Measurements from ENCODE around the gene INPP5K. TPM values are rescaled to one million over a fixed set of nuclear protein-coding genes. Genes with fewer than 3 reads are reported as not detected.

INPP5K gene
- total RNA-seq, 1 experiment from 2014 or later, result 41.9 TPM

DNA sequence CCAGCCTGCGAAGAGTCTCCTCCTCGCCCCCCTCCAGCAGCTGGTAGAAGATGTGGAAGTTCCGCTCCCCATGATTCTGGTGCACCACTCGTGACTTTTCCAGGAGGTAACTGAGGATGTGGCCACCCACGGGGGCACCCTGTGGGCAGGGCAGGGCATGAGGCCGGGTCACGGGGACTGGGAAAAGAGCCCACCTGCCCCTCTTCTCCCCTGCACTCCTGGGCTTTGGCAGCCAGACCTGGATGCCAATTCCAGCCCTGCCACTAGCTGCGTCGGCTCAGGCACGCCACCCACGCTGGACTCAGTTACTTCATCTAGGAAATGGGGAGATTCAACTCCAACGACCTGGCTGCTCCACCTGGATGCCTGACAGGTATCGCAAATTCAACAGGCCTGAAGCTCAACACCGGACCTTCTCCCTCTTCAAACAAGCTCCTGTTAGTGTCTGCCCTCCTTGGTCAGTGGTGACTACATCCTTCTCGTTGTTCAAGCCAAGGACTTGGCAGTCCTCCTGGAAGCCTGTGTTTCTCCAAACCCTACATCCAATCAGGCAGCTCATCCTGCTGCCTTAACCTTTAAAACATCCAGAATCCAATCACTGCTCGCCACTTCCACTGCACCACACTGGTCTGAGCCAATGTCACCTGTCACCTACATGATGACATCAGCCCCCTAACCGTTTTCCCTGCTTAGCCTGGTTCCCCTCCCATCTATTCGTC lies 35.5 kb downstream of the INPP5K start:
- no peak overlapping the region for H3K4me3 ChIP-seq
- no peaks in the 10 kb centered on the region for H3K27me3 ChIP-seq (ENCODE audit: insufficient read depth, low read depth)
- ChIA-PET POLR2A (ENCODE audit: unreplicated experiment) (no interaction called here), CTCF (interaction anchor here (0.7 kb wide), 1 partner anchor 34 kb away, joined by 5 read pairs; no protein-coding TSS in a partner anchor)
- H3K9me2 ChIP-seq (ENCODE audit: insufficient read depth), result no peaks in the 10 kb centered on the region
- H3K27ac ChIP-seq, result no peak overlapping the region
- no TSS peak for BruUV-seq (replicated peaks)
- no peak for TF ChIP-seq CTCF (conservative IDR thresholded peaks at IDR 0.05)
- H4K20me1 ChIP-seq (ENCODE audit: insufficient read depth), result peaks cover 5% of the 10 kb centered on the region; the same call in 1 of the 2 replicates
- no peak for DNase-seq
- no peak overlapping the region for H3K4me2 ChIP-seq
- no peak overlapping the region for H2AFZ ChIP-seq
- intact Hi-C loops (cut with micrococcal nuclease; ENCODE audit: unreplicated experiment), result no loop called here
- H3K4me1 ChIP-seq (replicated peaks; ENCODE audit: insufficient read depth), result peaks cover 10% of the 10 kb centered on the region; the same call in 1 of the 2 replicates
- H3K79me2 ChIP-seq (ENCODE audit: low read depth), result no peaks in the 10 kb centered on the region
- H3F3A ChIP-seq (ENCODE audit: insufficient read depth, low read depth), result peaks cover 9% of the 10 kb centered on the region; the same call in 1 of the 2 replicates
- H3K9me3 ChIP-seq (ENCODE audit: insufficient read depth, low read depth), result no peaks in the 10 kb centered on the region
- no peaks in the 10 kb centered on the region; the same call in 1 of the 2 replicates for H3K36me3 ChIP-seq (ENCODE audit: low read depth)

DNA sequence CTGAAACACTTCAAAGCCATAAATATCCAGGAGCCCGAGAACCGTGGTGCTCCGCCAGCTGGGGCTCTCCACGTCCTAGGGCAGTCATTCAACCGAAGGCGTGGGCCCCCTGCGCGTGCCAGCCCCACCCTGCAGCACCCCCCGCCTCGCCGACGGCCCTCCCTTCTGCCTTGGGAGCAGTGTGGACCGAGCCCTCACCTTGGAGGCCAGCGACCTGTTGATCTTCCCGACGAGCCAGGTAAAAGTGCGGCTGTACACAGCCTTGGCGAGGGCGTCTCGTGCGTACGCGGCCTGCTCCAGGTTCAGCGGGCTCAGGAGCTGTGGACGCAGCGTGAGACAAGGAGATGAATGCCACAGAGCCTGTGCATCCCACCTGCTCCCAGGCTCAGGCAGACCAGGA lies 38.0 kb downstream of the INPP5K start:
- Histone ChIP-seq H3F3A (ENCODE audit: insufficient read depth, low read depth) (peaks cover 9% of the 10 kb centered on the region; the same call in 1 of the 2 replicates), H2AFZ (no peak overlapping the region), H3K4me2 (no peak overlapping the region), H3K27me3 (ENCODE audit: insufficient read depth, low read depth) (no peaks in the 10 kb centered on the region), H3K4me1 (replicated peaks; ENCODE audit: insufficient read depth) (no peaks in the 10 kb centered on the region), H3K27ac (no peak overlapping the region), H3K36me3 (ENCODE audit: low read depth) (peaks cover 5% of the 10 kb centered on the region; the same call in 1 of the 2 replicates), H3K9me2 (ENCODE audit: insufficient read depth) (no peaks in the 10 kb centered on the region), H4K20me1 (ENCODE audit: insufficient read depth) (peaks cover 5% of the 10 kb centered on the region; the same call in 1 of the 2 replicates), H3K4me3 (no peak overlapping the region), H3K9me3 (ENCODE audit: insufficient read depth, low read depth) (no peaks in the 10 kb centered on the region), H3K79me2 (ENCODE audit: low read depth) (no peaks in the 10 kb centered on the region)
- ChIA-PET CTCF (no interaction called here), POLR2A (ENCODE audit: unreplicated experiment) (no interaction called here)
- intact Hi-C loops (cut with micrococcal nuclease; ENCODE audit: unreplicated experiment), result no loop called here
- no peak for DNase-seq
- BruUV-seq (replicated peaks), result no TSS peak
- TF ChIP-seq CTCF (conservative IDR thresholded peaks at IDR 0.05) (no peak), EZH2 (IDR thresholded peaks at IDR 0.05; ENCODE audit: low read depth) (no peak)

DNA sequence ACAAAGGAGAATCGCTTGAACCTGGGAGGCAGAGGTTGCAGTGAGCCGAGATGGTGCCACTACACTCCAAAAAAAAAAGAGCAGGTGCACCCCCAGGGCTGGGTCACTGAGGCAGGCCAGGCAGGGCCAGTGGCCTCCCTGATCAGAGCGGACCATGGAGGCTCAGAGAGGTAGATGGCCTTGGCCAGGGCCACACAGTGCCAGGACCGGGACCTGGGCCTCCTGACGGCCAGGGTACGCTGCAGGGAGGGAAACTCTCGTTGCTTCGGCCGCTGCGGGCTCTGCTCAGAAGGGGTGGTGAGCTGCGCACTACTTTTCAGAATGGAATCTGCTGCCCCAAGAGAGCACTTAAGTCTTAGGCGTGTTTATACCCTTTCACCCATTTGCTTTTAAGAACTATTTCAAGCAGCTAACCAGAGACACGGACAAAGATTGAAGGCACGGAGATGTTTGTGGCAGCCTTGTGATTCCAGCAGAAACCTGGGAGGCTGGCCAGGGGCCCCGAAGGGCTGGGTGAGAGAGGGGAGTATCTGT lies 41.0 kb downstream of the INPP5K start:
- Histone ChIP-seq H2AFZ (no peak overlapping the region), H3K4me2 (no peak overlapping the region), H3K27ac (no peak overlapping the region), H3K79me2 (ENCODE audit: low read depth) (no peaks in the 10 kb centered on the region), H3K36me3 (ENCODE audit: low read depth) (0 out of 2 replicates have a peak, but pooled peaks cover 5% of the 10 kb centered on the region), H3K9me3 (ENCODE audit: insufficient read depth, low read depth) (no peaks in the 10 kb centered on the region), H3F3A (ENCODE audit: insufficient read depth, low read depth) (no peaks in the 10 kb centered on the region; the same call in 1 of the 2 replicates), H3K4me1 (replicated peaks; ENCODE audit: insufficient read depth) (no peaks in the 10 kb centered on the region), H3K9me2 (ENCODE audit: insufficient read depth) (no peaks in the 10 kb centered on the region), H3K27me3 (ENCODE audit: insufficient read depth, low read depth) (no peaks in the 10 kb centered on the region), H3K4me3 (no peak overlapping the region), H4K20me1 (ENCODE audit: insufficient read depth) (peaks cover 5% of the 10 kb centered on the region; the same call in 1 of the 2 replicates)
- TF ChIP-seq CTCF (conservative IDR thresholded peaks at IDR 0.05) (no peak), EZH2 (IDR thresholded peaks at IDR 0.05; ENCODE audit: low read depth) (no peak)
- DNase-seq, result no peak
- intact Hi-C loops (cut with micrococcal nuclease; ENCODE audit: unreplicated experiment), result no loop called here
- ChIA-PET CTCF (no interaction called here), POLR2A (ENCODE audit: unreplicated experiment) (interaction anchor here (0.7 kb wide), 1 partner anchor 12 kb away, joined by 11 read pairs; no protein-coding TSS in a partner anchor)
- no TSS peak for BruUV-seq (replicated peaks)

All from PC-9 (cell line).